Measurements from ENCODE around the gene ZFPM1. TPM values are rescaled to one million over a fixed set of nuclear protein-coding genes. Genes with fewer than 3 reads are reported as not detected.
A peak's percentile ranks its signal among the peaks of the same experiment; 100 is the strongest.

ZFPM1 gene
- total and polyA plus RNA-seq, 7 donors: 0.43 to 2.9 (median 2.3) TPM

GRCh38 chr16:88584676-88585075, 131.6 kb downstream of the ZFPM1 start:
- peaks cover 3 to 61% of the 10 kb centered on the region in 2 donors for H3K36me3 ChIP-seq (ENCODE audit: insufficient read depth in 1 of 2, low read depth in 1 of 2)

GRCh38 chr16:88585269-88585668, 132.2 kb downstream of the ZFPM1 start:
- peaks cover 3 to 65% of the 10 kb centered on the region in 2 donors for H3K36me3 ChIP-seq (ENCODE audit: insufficient read depth in 1 of 2, low read depth in 1 of 2)
- no peaks in the 10 kb centered on the region for H3K27me3 ChIP-seq (ENCODE audit: insufficient read depth in 3 of 3, low read length in 2 of 3)
- no peak overlapping the region for H3K4me3 ChIP-seq
- ATAC-seq (no peak), DNase-seq (peak in 1 of 2 donors; percentile 3)
- 62 to 70% (median 69%) methylated on average over 8 of the region's 8 CpGs for WGBS, 3 donors
- no peak for TF ChIP-seq CTCF (IDR thresholded peaks at IDR 0.05)
- H3K27ac ChIP-seq: no peak overlapping the region
- H3K9me3 ChIP-seq: no peaks in the 10 kb centered on the region
- intact Hi-C loops (cut with DNase I): no loop called here
- no peaks in the 10 kb centered on the region for H3K4me1 ChIP-seq

More at GRCh38 chr16:88584676-88585075, 131.6 kb downstream of the ZFPM1 start:
- Histone ChIP-seq H3K9me3 (no peaks in the 10 kb centered on the region), H3K4me3 (no peak overlapping the region), H3K27me3 (ENCODE audit: insufficient read depth in 3 of 3, low read length in 2 of 3) (no peaks in the 10 kb centered on the region), H3K27ac (no peak overlapping the region), H3K4me1 (no peaks in the 10 kb centered on the region)
- no peak for DNase-seq
- ATAC-seq: no peak
- no peak for TF ChIP-seq CTCF (IDR thresholded peaks at IDR 0.05)
- WGBS, 3 donors: 70 to 77% (median 75%) methylated on average over 6 of the region's 6 CpGs
- intact Hi-C loops (cut with DNase I): no loop called here

- H3K36me3 ChIP-seq (ENCODE audit: insufficient read depth in 1 of 2, low read depth in 1 of 2): peaks cover 3 to 63% of the 10 kb centered on the region in 2 donors
- H3K27ac ChIP-seq: no peak overlapping the region
- TF ChIP-seq CTCF (IDR thresholded peaks at IDR 0.05): no peak
- no peak for ATAC-seq
- DNase-seq: no peak
- H3K4me3 ChIP-seq: no peak overlapping the region
- 88 to 95% (median 90%) methylated on average over 13 of the region's 13 CpGs for whole genome bisulfite sequencing, 3 donors
- no peaks in the 10 kb centered on the region for H3K4me1 ChIP-seq
- intact Hi-C loops (cut with DNase I): no loop called here
- no peaks in the 10 kb centered on the region for H3K9me3 ChIP-seq
- no peaks in the 10 kb centered on the region for H3K27me3 ChIP-seq (ENCODE audit: insufficient read depth in 3 of 3, low read length in 2 of 3)
These were observed 133.0 kb downstream of the ZFPM1 start for GRCh38 chr16:88585927-88586581.

Other genes with a start within 250 kb of the ZFPM1 start
- gene ZNF469, start 70.3 kb upstream of the ZFPM1 start, total RNA-seq: 1 to 10 TPM in 1 of 4 donors, under 1 TPM in 3; 0.25 to 1.7 (median 0.47) TPM
- under 1 TPM; 0.08 to 0.30 (median 0.23) TPM for gene ZNF469, start 70.3 kb upstream of the ZFPM1 start, polyA plus RNA-seq
- 10 to 100 TPM; 24.8 to 30.5 (median 26.9) TPM for gene ZC3H18, start 117.1 kb downstream of the ZFPM1 start, total RNA-seq
- gene ZC3H18, start 117.1 kb downstream of the ZFPM1 start, polyA plus RNA-seq: 10 to 100 TPM; 19.9 to 36.0 (median 32.0) TPM
- not detected for gene IL17C, start 185.3 kb downstream of the ZFPM1 start, total RNA-seq
- not detected for gene IL17C, start 185.3 kb downstream of the ZFPM1 start, polyA plus RNA-seq
- gene CYBA, start 197.8 kb downstream of the ZFPM1 start, total RNA-seq: 10 to 100 TPM; 17.1 to 20.2 (median 19.2) TPM
- gene CYBA, start 197.8 kb downstream of the ZFPM1 start, polyA plus RNA-seq: 10 to 100 TPM in 2 of 3 donors, 1 to 10 TPM in 1; 9.1 to 28.0 (median 24.0) TPM
- gene MVD, start 209.8 kb downstream of the ZFPM1 start, total RNA-seq: 10 to 100 TPM; 11.7 to 26.8 (median 16.1) TPM
- gene MVD, start 209.8 kb downstream of the ZFPM1 start, polyA plus RNA-seq: 10 to 100 TPM; 13.7 to 19.2 (median 15.9) TPM
- gene SNAI3, start 233.2 kb downstream of the ZFPM1 start, total RNA-seq: 1 to 10 TPM; 1.5 to 8.5 (median 4.0) TPM
- 1 to 10 TPM; 1.2 to 5.3 (median 3.0) TPM for gene SNAI3, start 233.2 kb downstream of the ZFPM1 start, polyA plus RNA-seq